ENCODE results near the gene MICAL2. TPM values are rescaled to one million over a fixed set of nuclear protein-coding genes. Genes with fewer than 3 reads are reported as not detected.

The MICAL2 gene
- total RNA-seq, 1 experiment from 2014 or later, result 151 TPM

GRCh38 chr11:12260731-12261521, 150.5 kb downstream of the MICAL2 start:
- intact Hi-C loops (cut with micrococcal nuclease), result no loop called here
- CTCF ChIA-PET, result interaction anchor here (0.6 to 2.0 kb wide), 8 partner anchors 19 to 214 kb away, joined by 3 to 9 read pairs (median 4); no protein-coding TSS in a partner anchor
- POLR2A ChIA-PET, result interaction anchor here (0.6 kb wide), 1 partner anchor 49 kb away, joined by 3 read pairs; no protein-coding TSS in a partner anchor
- BruUV-seq (replicated peaks), result no TSS peak
- Mint-ChIP-seq H3K36me3 (ENCODE audit: insufficient read depth, unreplicated experiment) (peaks cover 34% of the 10 kb centered on the region), H3K27ac (ENCODE audit: low read depth, unreplicated experiment) (no peak overlapping the region), H3K9me3 (ENCODE audit: unreplicated experiment) (no peaks in the 10 kb centered on the region), H3K4me1 (ENCODE audit: insufficient read depth, unreplicated experiment) (peaks cover 6% of the 10 kb centered on the region), H3K4me3 (ENCODE audit: unreplicated experiment) (no peak overlapping the region), H3K27me3 (ENCODE audit: insufficient read depth, unreplicated experiment) (no peaks in the 10 kb centered on the region)
- TF ChIP-seq CTCF (IDR thresholded peaks at IDR 0.05; ENCODE audit: unreplicated experiment), result no peak
- no peak for DNase-seq (ENCODE audit: unreplicated experiment)

GRCh38 chr11:12261551-12261950, 151.2 kb downstream of the MICAL2 start:
- BruUV-seq (replicated peaks), result no TSS peak
- no peaks in the 10 kb centered on the region for H3K27me3 Mint-ChIP-seq (ENCODE audit: insufficient read depth, unreplicated experiment)
- CTCF ChIA-PET, result interaction anchor here (0.6 to 2.0 kb wide), 5 partner anchors 19 to 214 kb away, joined by 4 to 8 read pairs (median 4); no protein-coding TSS in a partner anchor
- POLR2A ChIA-PET, result no interaction called here
- peaks cover 30% of the 10 kb centered on the region for H3K36me3 Mint-ChIP-seq (ENCODE audit: insufficient read depth, unreplicated experiment)
- DNase-seq (ENCODE audit: unreplicated experiment), result no peak
- no peak overlapping the region for H3K4me3 Mint-ChIP-seq (ENCODE audit: unreplicated experiment)
- no peak overlapping the region for H3K27ac Mint-ChIP-seq (ENCODE audit: low read depth, unreplicated experiment)
- H3K9me3 Mint-ChIP-seq (ENCODE audit: unreplicated experiment), result no peaks in the 10 kb centered on the region
- intact Hi-C loops (cut with micrococcal nuclease), result no loop called here
- peaks cover 6% of the 10 kb centered on the region for H3K4me1 Mint-ChIP-seq (ENCODE audit: insufficient read depth, unreplicated experiment)
- TF ChIP-seq CTCF (IDR thresholded peaks at IDR 0.05; ENCODE audit: unreplicated experiment), result no peak

- peaks cover 30% of the 10 kb centered on the region for H3K36me3 Mint-ChIP-seq (ENCODE audit: insufficient read depth, unreplicated experiment)
- H3K4me1 Mint-ChIP-seq (ENCODE audit: insufficient read depth, unreplicated experiment), result peaks cover 6% of the 10 kb centered on the region
- POLR2A ChIA-PET, result interaction anchor here (0.5 to 0.8 kb wide), 5 partner anchors 10 to 913 kb away, joined by 3 to 5 read pairs (median 3); no protein-coding TSS in a partner anchor
- CTCF ChIA-PET, result no interaction called here
- intact Hi-C loops (cut with micrococcal nuclease), result no loop called here
- no peak for DNase-seq (ENCODE audit: unreplicated experiment)
- BruUV-seq (replicated peaks), result TSS peak; percentile 18
- no peak overlapping the region for H3K4me3 Mint-ChIP-seq (ENCODE audit: unreplicated experiment)
- TF ChIP-seq CTCF (IDR thresholded peaks at IDR 0.05; ENCODE audit: unreplicated experiment), result no peak
- no peaks in the 10 kb centered on the region for H3K9me3 Mint-ChIP-seq (ENCODE audit: unreplicated experiment)
- H3K27me3 Mint-ChIP-seq (ENCODE audit: insufficient read depth, unreplicated experiment), result no peaks in the 10 kb centered on the region
- H3K27ac Mint-ChIP-seq (ENCODE audit: low read depth, unreplicated experiment), result no peak overlapping the region
Observed at GRCh38 chr11:12263141-12263693, 152.8 kb downstream of the MICAL2 start.

GRCh38 chr11:12264361-12264760, 154.0 kb downstream of the MICAL2 start:
- no peak for DNase-seq (ENCODE audit: unreplicated experiment)
- ChIA-PET CTCF (interaction anchor here (0.6 to 0.9 kb wide), 2 partner anchors 17 to 217 kb away, joined by 4 read pairs; no protein-coding TSS in a partner anchor), POLR2A (no interaction called here)
- peaks cover 5% of the 10 kb centered on the region for H3K4me1 Mint-ChIP-seq (ENCODE audit: insufficient read depth, unreplicated experiment)
- TF ChIP-seq CTCF (IDR thresholded peaks at IDR 0.05; ENCODE audit: unreplicated experiment), result no peak
- intact Hi-C loops (cut with micrococcal nuclease), result no loop called here
- H3K4me3 Mint-ChIP-seq (ENCODE audit: unreplicated experiment), result no peak overlapping the region
- H3K27me3 Mint-ChIP-seq (ENCODE audit: insufficient read depth, unreplicated experiment), result no peaks in the 10 kb centered on the region
- BruUV-seq (replicated peaks), result no TSS peak
- peaks cover 27% of the 10 kb centered on the region for H3K36me3 Mint-ChIP-seq (ENCODE audit: insufficient read depth, unreplicated experiment)
- H3K27ac Mint-ChIP-seq (ENCODE audit: low read depth, unreplicated experiment), result no peak overlapping the region
- no peaks in the 10 kb centered on the region for H3K9me3 Mint-ChIP-seq (ENCODE audit: unreplicated experiment)

All from MCF 10A (cell line).